Neuronal stem cell (in vitro differentiated cells): ENCODE results near the gene ADIRF.

Source experiments
- DNase-seq: peaks from one replicate; pipeline ENCODE4 v3.0.0-alpha.2; 2013; ENCODE audit warnings: low spot score
- H2AFZ ChIP-seq: one replicate; pipeline ENCODE4 v1.6.1; 2013; ENCODE audit warnings: mild to moderate bottlenecking, low read length, inconsistent platforms
- H2AK5ac ChIP-seq: 2 replicates; pipeline ENCODE4 v1.6.1; 2013; ENCODE audit warnings: low read depth, mild to moderate bottlenecking, inconsistent platforms, low read length, moderate library complexity, mixed read lengths
- H2BK120ac ChIP-seq: 2 replicates; pipeline ENCODE4 v1.6.1; 2013; ENCODE audit warnings: low read depth, mild to moderate bottlenecking, inconsistent platforms, low read length, moderate library complexity, mixed read lengths
- H2BK12ac ChIP-seq: one replicate; pipeline ENCODE4 v1.6.1; 2013; ENCODE audit warnings: low read length, inconsistent platforms
- H2BK15ac ChIP-seq: 2 replicates; pipeline ENCODE4 v1.6.1; 2013; ENCODE audit warnings: mild to moderate bottlenecking, low read length, inconsistent platforms, mixed read lengths
- H2BK5ac ChIP-seq: one replicate; pipeline ENCODE4 v1.6.1; 2013; ENCODE audit warnings: inconsistent platforms, mild to moderate bottlenecking, low read length, moderate library complexity
- H3K14ac ChIP-seq: one replicate; pipeline ENCODE4 v1.6.1; 2013; ENCODE audit warnings: low read length, inconsistent platforms
- H3K18ac ChIP-seq: 2 replicates; pipeline ENCODE4 v1.6.1; 2013; ENCODE audit warnings: low read length, inconsistent platforms
- H3K23ac ChIP-seq: 2 replicates; pipeline ENCODE4 v1.6.1; 2013; ENCODE audit warnings: low read depth, mild to moderate bottlenecking, mixed read lengths, low read length, inconsistent platforms; ENCODE audit not compliant: poor library complexity
- H3K27ac ChIP-seq: replicated peaks from 3 replicates; pipeline ENCODE4 v1.5.1; 2013; ENCODE audit warnings: low read length, inconsistent platforms
- H3K27me3 ChIP-seq, 3 experiments: 2 replicates each; pipeline ENCODE4 v1.6.1; 2013; ENCODE audit warnings: low read length in 3 of 3, mild to moderate bottlenecking in 2 of 3, inconsistent platforms in 1 of 3, low read depth in 1 of 3, mixed read lengths in 1 of 3, moderate library complexity in 1 of 3; ENCODE audit not compliant: control insufficient read depth in 3 of 3, insufficient read depth in 3 of 3
- H3K36me3 ChIP-seq, 2 donors: replicated peaks in 1 of 2; 2 replicates each; pipeline ENCODE4 v1.6.1; 2013; ENCODE audit warnings: low read length in 2 of 2; ENCODE audit not compliant: control insufficient read depth in 2 of 2, insufficient read depth in 2 of 2
- H3K4ac ChIP-seq: 2 replicates; pipeline ENCODE4 v1.6.1; 2013; ENCODE audit warnings: inconsistent platforms, mild to moderate bottlenecking, low read length, moderate library complexity
- H3K4me1 ChIP-seq, 2 donors: 1 replicate in 1 of 2; 2 replicates in 1 of 2; pipeline ENCODE4 v1.6.1; 2013; ENCODE audit warnings: low read length in 2 of 2, low read depth in 1 of 2; ENCODE audit not compliant: control insufficient read depth in 2 of 2, insufficient read depth in 1 of 2
- H3K4me2 ChIP-seq: one replicate; pipeline ENCODE4 v1.6.1; 2013; ENCODE audit warnings: mild to moderate bottlenecking, low read length, inconsistent platforms; ENCODE audit not compliant: insufficient read depth, poor library complexity, severe bottlenecking
- H3K4me3 ChIP-seq, 2 donors: 2 replicates each; pipeline ENCODE4 v1.5.1; 2013; ENCODE audit warnings: low read length in 2 of 2, mild to moderate bottlenecking in 2 of 2, inconsistent platforms in 1 of 2, moderate library complexity in 1 of 2
- H3K79me1 ChIP-seq: one replicate; pipeline ENCODE4 v1.6.1; 2013; ENCODE audit warnings: low read depth, mild to moderate bottlenecking, inconsistent platforms, low read length, moderate library complexity
- H3K9ac ChIP-seq: one replicate; pipeline ENCODE4 v1.6.1; 2013; ENCODE audit warnings: mild to moderate bottlenecking, low read depth, low read length, inconsistent platforms; ENCODE audit not compliant: poor library complexity
- H3K9me3 ChIP-seq, 2 donors: replicated peaks in 1 of 2; 2 replicates each; pipeline versions ENCODE3 to v1.6.1; 2013; ENCODE audit warnings: low read length in 2 of 2, mild to moderate bottlenecking in 2 of 2, inconsistent platforms in 1 of 2, low read depth in 1 of 2, mixed read lengths in 1 of 2, moderate library complexity in 1 of 2; ENCODE audit not compliant: control insufficient read depth in 2 of 2, insufficient read depth in 1 of 2
- H4K8ac ChIP-seq: one replicate; pipeline ENCODE4 v1.6.1; 2013; ENCODE audit warnings: low read depth, mild to moderate bottlenecking, inconsistent platforms, low read length, moderate library complexity
- H4K91ac ChIP-seq: one replicate; pipeline ENCODE4 v1.6.1; 2013; ENCODE audit warnings: low read length, low read depth, mild to moderate bottlenecking, inconsistent platforms; ENCODE audit not compliant: poor library complexity
- WGBS, 2 donors: extraction: QIAGEN DNeasy Blood & Tissue Kit; methylation state at CpG; one replicate each; pipeline ENCODE4 v1.1.7; 2013; ENCODE audit warnings: missing lambda C conversion rate in 2 of 2, mixed read lengths in 1 of 2; ENCODE audit not compliant: insufficient read length in 2 of 2, insufficient replicate concordance in 1 of 2; ENCODE audit errors: extremely low coverage in 2 of 2; 5-methylcytosine and 5-hydroxymethylcytosine counted together

Gene ADIRF

DNA sequence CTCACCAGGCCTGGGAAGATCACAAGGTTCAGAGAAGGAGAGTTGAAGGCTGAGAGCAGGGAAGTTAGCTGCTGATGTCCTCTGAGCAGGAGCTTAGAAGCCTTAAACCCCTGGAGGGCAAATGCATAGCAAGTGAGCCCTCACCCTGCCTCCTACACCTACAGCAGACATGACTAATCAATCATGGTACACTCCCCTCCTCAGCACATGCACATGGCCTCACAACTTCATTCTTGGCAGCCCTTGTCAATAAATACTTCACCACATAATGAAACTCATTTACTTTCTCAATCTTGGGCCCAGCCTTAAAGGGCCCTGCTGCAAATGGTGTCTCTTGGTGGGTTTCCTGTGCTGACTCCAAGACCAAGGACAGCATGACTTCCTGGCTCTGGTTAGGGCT lies 23.8 kb upstream of the ADIRF start:
- H3K36me3 ChIP-seq, result no peaks in the 10 kb centered on the region
- H3K27ac ChIP-seq, result no peak overlapping the region
- peak overlapping the region; percentile 20 for H4K91ac ChIP-seq
- no peak overlapping the region for H4K8ac ChIP-seq
- DNase-seq, result no peak
- peaks cover 0 to 3% of the 10 kb centered on the region in 2 donors for H3K4me1 ChIP-seq
- no peaks in the 10 kb centered on the region for H3K9me3 ChIP-seq
- no peak overlapping the region for H2BK12ac ChIP-seq
- no peak overlapping the region for H3K14ac ChIP-seq
- H2AFZ ChIP-seq, result no peak overlapping the region
- no peak overlapping the region for H3K23ac ChIP-seq
- H3K4me3 ChIP-seq, result no peak overlapping the region
- H3K4me2 ChIP-seq, result no peak overlapping the region
- H2BK120ac ChIP-seq, result no peak overlapping the region
- no peak overlapping the region for H3K4ac ChIP-seq
- H3K9ac ChIP-seq, result no peak overlapping the region
- no peaks in the 10 kb centered on the region for H3K79me1 ChIP-seq
- H2AK5ac ChIP-seq, result peak overlapping the region; percentile 57
- no peak overlapping the region for H2BK5ac ChIP-seq
- H2BK15ac ChIP-seq, result no peak overlapping the region
- H3K18ac ChIP-seq, result no peak overlapping the region
- no peaks in the 10 kb centered on the region for H3K27me3 ChIP-seq

DNA sequence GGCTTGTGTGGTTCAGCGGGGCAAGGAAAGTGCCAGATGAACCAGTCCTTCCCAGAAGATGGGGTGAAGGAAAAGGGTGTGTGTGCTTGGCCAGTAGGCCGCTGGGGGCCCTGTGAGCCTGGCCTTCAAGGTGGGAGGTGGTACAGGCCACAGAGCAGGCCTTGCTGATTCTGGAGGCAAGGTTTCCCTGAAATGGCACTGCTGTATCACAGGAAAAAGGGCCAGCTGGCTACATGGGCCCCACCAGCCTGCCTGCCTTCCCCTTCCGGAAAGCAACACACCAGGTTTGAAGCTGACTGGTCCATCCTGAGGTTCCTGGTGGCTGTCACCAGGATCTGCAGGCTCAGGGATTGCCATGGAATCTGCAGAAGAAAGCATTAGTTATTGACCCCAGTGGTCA lies 23.4 kb upstream of the ADIRF start:
- Histone ChIP-seq H2BK12ac (peak overlapping the region; percentile 94), H2BK15ac (peak overlapping the region; percentile 77), H3K9me3 (no peaks in the 10 kb centered on the region), H3K14ac (no peak overlapping the region), H2BK5ac (no peak overlapping the region), H3K9ac (no peak overlapping the region), H3K18ac (peak overlapping the region; percentile 74), H4K8ac (no peak overlapping the region), H2AFZ (peak overlapping the region; percentile 77), H3K79me1 (no peaks in the 10 kb centered on the region), H3K27me3 (no peaks in the 10 kb centered on the region), H4K91ac (no peak overlapping the region), H3K36me3 (no peaks in the 10 kb centered on the region), H2AK5ac (peak overlapping the region; percentile 88), H3K4me3 (no peak overlapping the region), H2BK120ac (no peak overlapping the region), H3K4me1 (peaks cover 0 to 3% of the 10 kb centered on the region in 2 donors), H3K4me2 (no peak overlapping the region), H3K23ac (peak overlapping the region; percentile 61), H3K4ac (no peak overlapping the region), H3K27ac (no peak overlapping the region)
- WGBS, 2 donors, result no CpG with 5 or more reads among the region's 3 CpGs
- DNase-seq, result no peak

DNA sequence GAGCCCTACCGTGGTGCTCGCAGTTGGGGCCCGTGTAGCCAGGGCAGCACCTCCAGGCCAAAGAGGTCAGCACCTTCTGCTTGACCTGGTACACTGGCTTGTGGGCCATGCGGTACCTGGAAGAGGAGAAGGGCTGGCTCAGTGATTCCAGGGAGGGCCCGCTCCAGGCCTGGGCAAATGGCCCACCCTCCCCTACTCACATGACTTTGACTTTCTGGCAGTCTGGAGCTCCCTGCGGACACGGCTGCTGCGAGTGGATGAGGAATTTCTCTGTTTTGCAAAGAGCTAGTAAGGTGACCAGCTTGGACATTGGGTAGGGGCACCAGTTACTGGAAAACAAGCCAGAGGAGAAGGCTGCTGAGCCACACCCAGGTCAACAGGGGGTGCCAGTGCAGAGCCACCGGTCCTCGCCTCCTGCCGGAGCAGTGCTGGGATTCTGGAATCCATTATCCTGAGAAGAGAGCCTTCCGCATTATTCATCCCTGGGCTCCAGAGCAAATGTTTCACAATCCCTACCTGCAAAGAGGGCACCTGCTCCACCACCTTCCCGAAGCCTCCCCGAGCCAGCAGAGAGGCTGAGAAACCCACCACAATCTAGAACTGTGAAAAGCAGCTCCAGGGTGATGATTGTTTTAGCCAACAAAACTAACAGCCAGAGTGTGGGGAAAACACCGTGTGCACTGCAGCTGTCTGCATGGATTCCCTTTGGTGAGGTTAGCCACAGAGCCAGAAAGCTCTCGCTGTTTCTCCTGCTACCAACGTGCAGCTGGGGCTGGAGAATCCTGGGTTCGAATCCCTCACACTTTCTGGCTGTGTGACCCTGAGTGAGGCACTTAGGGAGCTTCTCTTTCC lies 22.7 kb upstream of the ADIRF start:
- H3K14ac ChIP-seq, result no peak overlapping the region
- H3K18ac ChIP-seq, result peak overlapping the region; percentile 74
- no peaks in the 10 kb centered on the region for H3K9me3 ChIP-seq

DNA sequence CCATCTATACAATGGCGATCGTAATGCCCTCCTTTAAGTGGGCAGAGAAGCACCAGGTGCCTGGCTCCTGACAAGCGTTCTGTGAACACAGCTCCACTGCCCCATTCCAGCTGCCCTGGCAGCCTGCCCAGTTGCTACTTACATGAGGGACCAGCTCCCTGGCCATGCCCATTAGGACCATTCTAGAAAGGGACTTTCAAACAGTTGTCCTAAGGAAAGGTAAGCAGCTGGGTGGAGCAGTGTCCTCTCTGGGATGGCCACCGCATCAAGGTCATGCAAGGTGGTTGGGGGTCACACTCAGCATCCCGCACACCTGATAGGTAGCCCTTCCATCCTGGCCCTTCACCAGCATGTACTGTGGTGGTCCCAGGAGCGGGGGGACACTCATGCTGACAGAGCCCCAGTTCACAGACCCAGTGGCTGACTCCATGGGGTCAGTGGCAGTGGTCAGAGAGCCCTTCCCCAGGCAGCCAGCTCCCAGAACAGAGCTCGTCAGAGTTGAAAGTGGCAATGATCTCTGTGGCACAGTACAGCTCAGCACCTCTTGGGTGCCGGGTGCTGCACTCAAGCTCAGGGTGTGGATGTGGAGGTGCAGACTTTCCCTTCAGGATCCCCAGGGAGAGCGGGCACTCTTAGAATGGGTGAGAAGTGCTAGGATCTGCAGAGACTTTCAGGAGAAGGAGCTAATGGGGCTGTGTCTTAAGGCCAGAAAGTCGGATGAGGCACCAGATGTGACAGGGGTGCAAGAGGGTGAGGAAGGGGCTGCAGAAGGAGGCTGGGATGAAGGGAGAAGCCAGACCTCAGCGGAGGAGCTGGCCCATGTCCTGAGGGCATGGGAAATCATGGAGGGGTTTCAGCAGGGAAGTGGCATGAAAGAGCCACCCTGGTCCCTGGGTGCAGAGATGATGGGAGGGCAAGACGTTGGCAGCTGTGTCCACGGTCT lies 21.8 kb upstream of the ADIRF start:
- peak overlapping the region; percentile 60 for H4K91ac ChIP-seq
- no peaks in the 10 kb centered on the region for H3K9me3 ChIP-seq
- no peaks in the 10 kb centered on the region for H3K79me1 ChIP-seq
- no peak overlapping the region for H4K8ac ChIP-seq
- peak overlapping the region; percentile 77 for H2AFZ ChIP-seq
- H3K36me3 ChIP-seq, result no peaks in the 10 kb centered on the region
- peak overlapping the region; percentile 60 for H3K18ac ChIP-seq
- H2BK12ac ChIP-seq, result peak overlapping the region; percentile 46
- H3K14ac ChIP-seq, result no peak overlapping the region
- H3K27me3 ChIP-seq, result no peaks in the 10 kb centered on the region
- no peak overlapping the region for H3K4ac ChIP-seq
- H3K9ac ChIP-seq, result peak overlapping the region; percentile 45
- no peak overlapping the region for H2BK120ac ChIP-seq
- H3K27ac ChIP-seq, result no peak overlapping the region
- H3K4me3 ChIP-seq, result peak overlapping the region in 1 of 2 donors; percentile 13
- WGBS, 2 donors, result no CpG with 5 or more reads among the region's 13 CpGs
- no peak overlapping the region for H3K23ac ChIP-seq
- H2BK15ac ChIP-seq, result peak overlapping the region; percentile 2
- peaks cover 0 to 3% of the 10 kb centered on the region in 2 donors for H3K4me1 ChIP-seq
- no peak for DNase-seq
- peak overlapping the region; percentile 70 for H2AK5ac ChIP-seq
- no peak overlapping the region for H3K4me2 ChIP-seq
- peak overlapping the region; percentile 30 for H2BK5ac ChIP-seq

More for the DNA sequence above, 22.7 kb upstream of the ADIRF start:
- no peak for DNase-seq
- no peaks in the 10 kb centered on the region for H3K27me3 ChIP-seq
- H4K8ac ChIP-seq, result no peak overlapping the region
- H3K27ac ChIP-seq, result no peak overlapping the region
- H3K9ac ChIP-seq, result peak overlapping the region; percentile 45
- no peaks in the 10 kb centered on the region for H3K79me1 ChIP-seq
- H2BK12ac ChIP-seq, result peak overlapping the region; percentile 94
- peaks cover 0 to 3% of the 10 kb centered on the region in 2 donors for H3K4me1 ChIP-seq
- no peaks in the 10 kb centered on the region for H3K36me3 ChIP-seq
- no peak overlapping the region for H2BK120ac ChIP-seq
- no peak overlapping the region for H3K4ac ChIP-seq
- H2BK15ac ChIP-seq, result peak overlapping the region; percentile 77
- H4K91ac ChIP-seq, result no peak overlapping the region
- peak overlapping the region; percentile 30 for H2BK5ac ChIP-seq
- H2AK5ac ChIP-seq, result peak overlapping the region; percentile 88
- no peak overlapping the region for H3K4me2 ChIP-seq
- no CpG with 5 or more reads among the region's 18 CpGs for WGBS, 2 donors
- no peak overlapping the region for H3K4me3 ChIP-seq
- peak overlapping the region; percentile 77 for H2AFZ ChIP-seq
- no peak overlapping the region for H3K23ac ChIP-seq
